Measurements from ENCODE around the gene NFYA.

DNA sequence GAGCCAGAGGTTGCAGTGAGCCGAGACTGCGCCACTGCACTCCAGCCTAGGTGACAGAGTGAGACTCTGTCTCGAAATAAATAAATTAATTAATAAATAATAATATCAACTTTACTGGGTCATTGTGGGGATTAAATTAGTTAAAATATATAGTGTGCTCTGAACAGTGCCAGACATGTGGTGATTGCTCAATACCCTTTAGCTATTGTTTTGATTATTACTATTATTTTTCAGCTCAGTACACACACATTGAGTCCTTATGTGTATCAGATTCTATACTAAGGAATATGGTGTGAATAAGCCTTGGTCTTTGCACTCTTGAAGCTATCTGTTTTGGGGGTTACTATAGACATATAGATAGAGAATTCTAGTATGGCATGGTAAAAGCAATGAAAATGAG lies 52.5 kb downstream of the NFYA start:
- TF ChIP-seq, protein P1, sequence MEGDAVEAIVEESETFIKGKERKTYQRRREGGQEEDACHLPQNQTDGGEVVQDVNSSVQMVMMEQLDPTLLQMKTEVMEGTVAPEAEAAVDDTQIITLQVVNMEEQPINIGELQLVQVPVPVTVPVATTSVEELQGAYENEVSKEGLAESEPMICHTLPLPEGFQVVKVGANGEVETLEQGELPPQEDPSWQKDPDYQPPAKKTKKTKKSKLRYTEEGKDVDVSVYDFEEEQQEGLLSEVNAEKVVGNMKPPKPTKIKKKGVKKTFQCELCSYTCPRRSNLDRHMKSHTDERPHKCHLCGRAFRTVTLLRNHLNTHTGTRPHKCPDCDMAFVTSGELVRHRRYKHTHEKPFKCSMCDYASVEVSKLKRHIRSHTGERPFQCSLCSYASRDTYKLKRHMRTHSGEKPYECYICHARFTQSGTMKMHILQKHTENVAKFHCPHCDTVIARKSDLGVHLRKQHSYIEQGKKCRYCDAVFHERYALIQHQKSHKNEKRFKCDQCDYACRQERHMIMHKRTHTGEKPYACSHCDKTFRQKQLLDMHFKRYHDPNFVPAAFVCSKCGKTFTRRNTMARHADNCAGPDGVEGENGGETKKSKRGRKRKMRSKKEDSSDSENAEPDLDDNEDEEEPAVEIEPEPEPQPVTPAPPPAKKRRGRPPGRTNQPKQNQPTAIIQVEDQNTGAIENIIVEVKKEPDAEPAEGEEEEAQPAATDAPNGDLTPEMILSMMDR (IDR thresholded peaks at IDR 0.05): no peak
- TF ChIP-seq POLR2AphosphoS5 (IDR thresholded peaks at IDR 0.05): no peak
